T1000 (cell line): Measurements from ENCODE around the gene CSNK1G3.

ENCODE experiments used
- DNase-seq: peaks from one replicate; lab custom pipeline; 2025; ENCODE audit warnings: mixed read lengths; lab: John Stamatoyannopoulos, UW

CSNK1G3 gene

DNA sequence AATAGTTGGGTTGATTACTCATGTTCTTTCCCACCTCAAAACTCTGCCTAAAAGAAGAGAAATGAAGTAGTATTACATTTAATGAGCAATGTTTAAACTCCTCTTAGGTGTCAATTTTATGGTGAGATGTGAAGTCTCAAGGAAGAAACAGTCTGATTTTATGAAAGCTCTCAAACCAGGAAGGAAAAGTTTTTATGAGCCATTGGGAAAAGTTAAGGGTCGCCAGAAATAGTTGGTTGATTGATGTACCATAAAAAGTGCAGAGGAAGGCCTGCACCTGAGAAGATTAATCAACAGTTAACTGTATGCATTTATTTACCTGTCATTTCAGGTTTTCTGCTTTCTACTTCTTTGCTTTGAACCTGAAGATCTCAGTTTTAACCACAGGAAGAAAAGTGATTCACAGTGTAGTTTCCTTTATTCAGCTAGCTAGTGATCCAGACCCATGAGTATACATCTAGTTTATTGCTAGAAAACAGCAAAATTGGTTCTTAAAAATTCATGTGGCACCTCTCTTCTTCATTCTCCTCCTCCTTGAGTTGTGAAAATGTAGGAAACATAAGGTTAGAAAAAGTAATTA is 133.1 kb downstream of the CSNK1G3 start:
- DNase-seq = no peak

DNA sequence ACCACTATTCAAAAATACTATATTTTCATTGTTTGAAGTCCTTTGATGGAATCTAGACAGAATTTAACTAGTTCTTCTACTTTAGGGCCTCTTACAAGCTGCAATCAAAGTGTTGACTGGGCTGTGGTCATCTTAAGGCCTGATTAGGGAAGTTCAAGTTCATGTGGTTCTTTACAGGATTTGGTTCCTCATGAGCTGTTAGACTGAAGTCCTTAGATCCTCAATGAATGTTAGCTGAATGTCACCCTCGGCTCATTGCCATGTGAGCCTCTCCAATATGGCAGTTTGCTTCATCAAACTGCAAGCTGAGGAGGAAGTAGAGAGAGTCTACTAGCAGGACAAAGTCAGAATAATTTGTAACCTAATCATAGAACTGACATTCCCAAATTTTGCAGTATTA is 135.1 kb downstream of the CSNK1G3 start:
- no peak for DNase-seq

DNA sequence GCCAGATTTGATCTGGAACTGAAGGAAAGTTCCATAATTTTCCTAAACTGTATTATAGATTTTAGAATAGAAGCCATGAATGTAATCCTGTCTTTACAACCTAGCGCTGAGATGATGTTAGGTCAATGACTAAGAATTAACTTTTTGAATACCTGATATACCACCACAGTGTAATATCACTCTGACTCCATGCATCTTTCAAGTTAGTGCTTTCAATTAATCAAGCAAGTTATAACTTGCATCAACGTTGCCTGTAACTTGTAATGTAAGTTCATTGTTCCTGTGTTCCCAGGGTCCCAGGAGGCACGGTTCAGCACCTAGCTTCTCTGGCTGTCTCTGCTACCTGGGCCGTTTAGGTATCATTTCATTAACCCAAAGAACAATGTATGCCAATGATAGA is 139.3 kb downstream of the CSNK1G3 start:
- DNase-seq = no peak

DNA sequence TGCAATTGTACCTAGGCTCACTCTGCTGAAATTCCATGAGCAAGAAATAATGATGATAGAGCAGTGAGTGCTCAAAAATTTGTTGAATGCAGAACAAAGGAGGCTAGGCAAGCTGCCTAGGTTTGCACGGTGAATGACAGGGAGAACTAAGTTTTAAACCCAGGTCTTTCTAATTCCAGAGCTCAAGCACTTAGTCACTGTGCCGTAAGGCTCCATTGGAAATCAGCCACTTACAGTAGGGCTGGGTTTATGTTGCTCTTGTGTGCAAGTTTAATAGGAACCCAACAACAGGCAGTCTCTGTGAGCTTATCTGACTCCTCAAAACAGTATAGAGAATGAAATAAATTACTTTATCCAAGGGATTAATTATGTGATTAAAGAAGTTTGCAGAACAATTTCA is 147.0 kb downstream of the CSNK1G3 start:
- no peak for DNase-seq

DNA sequence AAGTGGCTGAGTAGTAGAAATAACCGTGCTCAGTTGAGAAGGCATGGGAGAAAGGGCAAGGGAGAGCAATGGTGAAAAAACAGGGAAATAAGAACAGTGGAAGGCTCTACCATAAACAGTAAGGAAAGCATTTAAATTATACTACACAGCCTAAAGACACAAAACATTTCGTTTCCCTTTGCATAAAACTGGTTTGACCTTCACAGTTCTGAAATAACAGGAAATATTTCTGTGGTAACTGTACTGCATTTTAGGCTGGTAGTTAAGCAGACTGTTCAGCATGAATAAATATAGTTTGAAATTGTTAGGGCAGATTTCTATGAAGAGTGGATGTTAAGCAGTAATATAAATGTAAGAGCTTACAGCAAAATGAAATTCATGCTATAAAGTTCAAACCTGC is 147.5 kb downstream of the CSNK1G3 start:
- no peak for DNase-seq

DNA sequence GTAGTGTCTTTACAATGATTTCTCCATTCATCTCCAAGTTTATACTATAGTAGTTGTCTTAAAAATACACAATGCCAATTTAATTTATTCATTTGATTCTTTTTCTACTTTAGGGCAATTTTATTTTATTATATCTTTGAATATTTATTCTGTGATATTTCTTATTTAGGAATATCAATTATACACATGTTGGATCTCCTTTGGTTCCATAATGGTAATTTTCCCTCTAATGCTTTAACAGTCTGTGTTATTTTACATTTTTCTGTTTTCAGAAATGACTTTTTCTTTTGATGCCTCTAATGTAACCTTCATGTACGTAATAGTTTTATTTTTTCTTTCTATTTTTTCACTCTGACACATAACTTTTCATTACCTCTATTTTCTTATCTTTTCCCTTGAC is 153.0 kb downstream of the CSNK1G3 start:
- no peak for DNase-seq

DNA sequence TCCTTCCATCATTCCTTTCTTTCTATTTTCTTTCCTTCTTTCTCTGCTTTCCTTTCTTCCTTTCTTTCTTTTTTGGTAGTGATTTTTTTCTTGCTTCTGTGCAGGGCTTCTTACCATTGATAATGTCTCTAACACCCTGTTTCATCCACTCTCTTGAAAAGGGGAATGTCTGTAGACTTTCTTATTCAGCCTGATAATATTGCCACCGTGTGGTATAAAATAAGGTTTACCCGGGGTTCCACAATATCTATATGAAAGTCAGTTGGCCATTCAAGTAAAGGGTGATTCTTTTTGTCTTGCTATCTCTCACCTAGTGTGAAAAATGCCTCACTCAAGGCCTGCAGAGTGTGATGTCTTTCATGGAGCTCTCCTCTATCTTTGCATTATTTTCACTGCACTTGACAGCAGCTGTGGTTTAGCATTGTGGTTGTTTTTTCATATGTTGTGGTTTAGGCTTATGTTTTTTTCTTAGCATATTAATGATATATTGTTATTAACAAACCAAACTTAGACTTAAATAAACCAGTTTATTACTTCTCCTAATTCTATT is 153.9 kb downstream of the CSNK1G3 start:
- DNase-seq = no peak
